ENCODE results near the gene RAB4A. TPM values are rescaled to one million over a fixed set of nuclear protein-coding genes. Genes with fewer than 3 reads are reported as not detected.
A peak's percentile ranks its signal among the peaks of the same experiment; 100 is the strongest.

RAB4A gene
- total RNA-seq, 4 donors from 2014 or later: 22.1 to 36.7 (median 23.4) TPM

GRCh38 chr1:229266832-229267500 lies 3.9 kb upstream of the RAB4A start:
- Histone ChIP-seq H3K27me3 (no peaks in the 10 kb centered on the region), H3K36me3 (no peaks in the 10 kb centered on the region)

DNA sequence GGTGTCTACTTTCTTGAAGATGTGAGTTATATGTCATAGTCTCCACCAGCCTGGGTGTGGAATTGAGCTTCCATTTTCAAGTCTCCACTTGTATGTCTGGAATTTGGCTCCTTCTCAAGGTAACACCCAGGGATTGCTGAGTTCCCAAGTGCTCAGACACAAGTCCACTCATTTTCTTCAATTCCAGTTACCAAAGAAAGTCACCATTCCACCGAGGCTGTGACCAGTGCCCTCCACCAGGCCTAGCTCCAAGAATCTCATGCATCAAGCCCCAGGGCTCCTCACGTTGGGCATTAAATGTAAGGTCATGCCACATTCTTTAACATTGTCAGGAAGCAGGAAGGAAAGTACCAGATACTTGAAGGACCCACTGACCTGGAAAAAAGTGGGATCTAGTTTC lies 2.4 kb upstream of the RAB4A start:
- Histone ChIP-seq H3K9me3 (no peaks in the 10 kb centered on the region), H3K27ac (no peak overlapping the region), H3K27me3 (no peaks in the 10 kb centered on the region), H3K4me3 (no peak overlapping the region), H3K4me1 (peaks cover 0 to 27% (median 8%) of the 10 kb centered on the region in 4 donors), H3K36me3 (no peaks in the 10 kb centered on the region)
- no peak for DNase-seq
- no peak for TF ChIP-seq POLR2A (IDR thresholded peaks at IDR 0.05)
- TF ChIP-seq, protein P1, sequence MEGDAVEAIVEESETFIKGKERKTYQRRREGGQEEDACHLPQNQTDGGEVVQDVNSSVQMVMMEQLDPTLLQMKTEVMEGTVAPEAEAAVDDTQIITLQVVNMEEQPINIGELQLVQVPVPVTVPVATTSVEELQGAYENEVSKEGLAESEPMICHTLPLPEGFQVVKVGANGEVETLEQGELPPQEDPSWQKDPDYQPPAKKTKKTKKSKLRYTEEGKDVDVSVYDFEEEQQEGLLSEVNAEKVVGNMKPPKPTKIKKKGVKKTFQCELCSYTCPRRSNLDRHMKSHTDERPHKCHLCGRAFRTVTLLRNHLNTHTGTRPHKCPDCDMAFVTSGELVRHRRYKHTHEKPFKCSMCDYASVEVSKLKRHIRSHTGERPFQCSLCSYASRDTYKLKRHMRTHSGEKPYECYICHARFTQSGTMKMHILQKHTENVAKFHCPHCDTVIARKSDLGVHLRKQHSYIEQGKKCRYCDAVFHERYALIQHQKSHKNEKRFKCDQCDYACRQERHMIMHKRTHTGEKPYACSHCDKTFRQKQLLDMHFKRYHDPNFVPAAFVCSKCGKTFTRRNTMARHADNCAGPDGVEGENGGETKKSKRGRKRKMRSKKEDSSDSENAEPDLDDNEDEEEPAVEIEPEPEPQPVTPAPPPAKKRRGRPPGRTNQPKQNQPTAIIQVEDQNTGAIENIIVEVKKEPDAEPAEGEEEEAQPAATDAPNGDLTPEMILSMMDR (IDR thresholded peaks at IDR 0.05): no peak

More at GRCh38 chr1:229266832-229267500, 3.9 kb upstream of the RAB4A start:
- H3K4me1 ChIP-seq: peaks cover 0 to 12% (median 2%) of the 10 kb centered on the region in 4 donors
- TF ChIP-seq, protein P1 (IDR thresholded peaks at IDR 0.05): no peak
- TF ChIP-seq POLR2A (IDR thresholded peaks at IDR 0.05): no peak
- no peak for DNase-seq
- H3K9me3 ChIP-seq: no peaks in the 10 kb centered on the region
- H3K4me3 ChIP-seq: no peak overlapping the region
- H3K27ac ChIP-seq: no peak overlapping the region

GRCh38 chr1:229271448-229272159 lies 693 bp downstream of the RAB4A start:
- H3K27ac ChIP-seq: peak overlapping the region; percentile 77 to 95 (median 82)
- peak in 2 of 3 donors; percentile 46 to 76 for DNase-seq
- H3K27me3 ChIP-seq: no peaks in the 10 kb centered on the region
- no peaks in the 10 kb centered on the region for H3K9me3 ChIP-seq
- peak overlapping the region; percentile 85 to 99 (median 94) for H3K4me3 ChIP-seq
- TF ChIP-seq POLR2A (IDR thresholded peaks at IDR 0.05): no peak
- TF ChIP-seq, protein P1 (IDR thresholded peaks at IDR 0.05): peak in 1 of 6 experiments; percentile 4
- no peaks in the 10 kb centered on the region for H3K36me3 ChIP-seq
- H3K4me1 ChIP-seq: peaks cover 0 to 39% (median 8%) of the 10 kb centered on the region in 4 donors

GRCh38 chr1:229272164-229273158 lies 1.6 kb downstream of the RAB4A start:
- peaks cover 0 to 39% (median 8%) of the 10 kb centered on the region in 4 donors for H3K4me1 ChIP-seq
- no peaks in the 10 kb centered on the region for H3K27me3 ChIP-seq
- peak overlapping the region in 3 of 4 donors; percentile 41 to 86 (median 77) for H3K27ac ChIP-seq
- no peak for TF ChIP-seq POLR2A (IDR thresholded peaks at IDR 0.05)
- TF ChIP-seq, protein P1 (IDR thresholded peaks at IDR 0.05): no peak
- H3K9me3 ChIP-seq: no peaks in the 10 kb centered on the region
- no peak for DNase-seq
- H3K36me3 ChIP-seq: no peaks in the 10 kb centered on the region
- H3K4me3 ChIP-seq: peak overlapping the region in 3 of 4 donors; percentile 85 to 99 (median 95)

All from Peyer's patch (tissue), 4 donors.